ENCODE data around the gene KCP. TPM values are rescaled to one million over a fixed set of nuclear protein-coding genes. Genes with fewer than 3 reads are reported as not detected.
A peak's percentile ranks its signal among the peaks of the same experiment; 100 is the strongest.

KCP gene
- total RNA-seq, 4 donors from 2014 or later: 0.47 to 1.5 (median 0.87) TPM

DNA sequence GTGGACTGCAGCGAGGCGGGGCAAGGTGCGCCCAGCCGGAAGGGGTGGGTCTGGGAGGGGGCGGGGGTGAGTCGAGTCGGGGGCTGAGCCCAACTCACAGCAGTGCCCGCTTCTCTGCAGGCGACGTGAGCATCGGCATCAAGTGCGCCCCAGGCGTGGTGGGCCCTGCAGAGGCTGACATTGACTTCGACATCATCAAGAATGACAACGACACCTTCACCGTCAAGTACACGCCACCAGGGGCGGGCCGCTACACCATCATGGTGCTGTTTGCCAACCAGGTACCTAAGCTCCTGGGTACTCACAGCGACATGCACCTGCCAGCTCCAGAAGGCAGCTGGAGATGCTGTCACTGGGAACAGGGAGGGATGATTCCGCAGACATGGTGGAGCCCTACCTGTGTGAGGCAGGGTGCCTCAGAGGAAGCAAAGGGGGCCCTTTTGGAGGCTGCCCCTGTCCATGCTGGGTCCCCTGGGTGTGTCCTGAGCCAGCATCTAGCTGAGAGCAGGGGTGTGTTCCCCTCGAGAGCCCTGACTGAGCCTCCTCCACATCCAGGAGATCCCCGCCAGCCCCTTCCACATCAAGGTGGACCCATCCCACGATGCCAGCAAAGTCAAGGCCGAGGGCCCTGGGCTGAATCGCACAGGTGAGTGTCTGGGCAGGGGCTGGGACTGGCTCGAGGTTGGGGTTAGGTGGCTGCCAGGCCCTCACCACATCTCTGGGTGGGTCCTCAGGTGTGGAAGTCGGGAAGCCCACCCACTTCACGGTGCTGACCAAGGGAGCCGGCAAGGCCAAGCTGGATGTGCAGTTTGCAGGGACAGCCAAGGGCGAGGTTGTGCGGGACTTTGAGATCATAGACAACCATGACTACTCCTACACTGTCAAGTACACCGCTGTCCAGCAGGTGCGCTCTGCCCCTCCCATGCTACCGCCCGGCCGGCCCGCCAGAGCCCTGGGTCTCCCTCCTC, 67.6 kb downstream of the KCP start:
- no peaks in the 10 kb centered on the region for H3K9me3 ChIP-seq
- no peak for TF ChIP-seq POLR2A (IDR thresholded peaks at IDR 0.05)
- TF ChIP-seq, protein P1, sequence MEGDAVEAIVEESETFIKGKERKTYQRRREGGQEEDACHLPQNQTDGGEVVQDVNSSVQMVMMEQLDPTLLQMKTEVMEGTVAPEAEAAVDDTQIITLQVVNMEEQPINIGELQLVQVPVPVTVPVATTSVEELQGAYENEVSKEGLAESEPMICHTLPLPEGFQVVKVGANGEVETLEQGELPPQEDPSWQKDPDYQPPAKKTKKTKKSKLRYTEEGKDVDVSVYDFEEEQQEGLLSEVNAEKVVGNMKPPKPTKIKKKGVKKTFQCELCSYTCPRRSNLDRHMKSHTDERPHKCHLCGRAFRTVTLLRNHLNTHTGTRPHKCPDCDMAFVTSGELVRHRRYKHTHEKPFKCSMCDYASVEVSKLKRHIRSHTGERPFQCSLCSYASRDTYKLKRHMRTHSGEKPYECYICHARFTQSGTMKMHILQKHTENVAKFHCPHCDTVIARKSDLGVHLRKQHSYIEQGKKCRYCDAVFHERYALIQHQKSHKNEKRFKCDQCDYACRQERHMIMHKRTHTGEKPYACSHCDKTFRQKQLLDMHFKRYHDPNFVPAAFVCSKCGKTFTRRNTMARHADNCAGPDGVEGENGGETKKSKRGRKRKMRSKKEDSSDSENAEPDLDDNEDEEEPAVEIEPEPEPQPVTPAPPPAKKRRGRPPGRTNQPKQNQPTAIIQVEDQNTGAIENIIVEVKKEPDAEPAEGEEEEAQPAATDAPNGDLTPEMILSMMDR (IDR thresholded peaks at IDR 0.05): no peak
- no peak for DNase-seq
- no peak overlapping the region for H3K4me3 ChIP-seq
- 84 to 88% methylated on average over 11 to 21 of the region's 38 CpGs for WGBS, 2 donors
- intact Hi-C loops (cut with DNase I): no loop called here
- H3K4me1 ChIP-seq: peaks cover 0 to 15% (median 0%) of the 10 kb centered on the region in 3 donors
- no peaks in the 10 kb centered on the region for H3K27me3 ChIP-seq
- H3K27ac ChIP-seq: peak overlapping the region in 1 of 4 donors; percentile 49
- H3K36me3 ChIP-seq: peaks cover 0 to 85% (median 0%) of the 10 kb centered on the region in 3 donors

DNA sequence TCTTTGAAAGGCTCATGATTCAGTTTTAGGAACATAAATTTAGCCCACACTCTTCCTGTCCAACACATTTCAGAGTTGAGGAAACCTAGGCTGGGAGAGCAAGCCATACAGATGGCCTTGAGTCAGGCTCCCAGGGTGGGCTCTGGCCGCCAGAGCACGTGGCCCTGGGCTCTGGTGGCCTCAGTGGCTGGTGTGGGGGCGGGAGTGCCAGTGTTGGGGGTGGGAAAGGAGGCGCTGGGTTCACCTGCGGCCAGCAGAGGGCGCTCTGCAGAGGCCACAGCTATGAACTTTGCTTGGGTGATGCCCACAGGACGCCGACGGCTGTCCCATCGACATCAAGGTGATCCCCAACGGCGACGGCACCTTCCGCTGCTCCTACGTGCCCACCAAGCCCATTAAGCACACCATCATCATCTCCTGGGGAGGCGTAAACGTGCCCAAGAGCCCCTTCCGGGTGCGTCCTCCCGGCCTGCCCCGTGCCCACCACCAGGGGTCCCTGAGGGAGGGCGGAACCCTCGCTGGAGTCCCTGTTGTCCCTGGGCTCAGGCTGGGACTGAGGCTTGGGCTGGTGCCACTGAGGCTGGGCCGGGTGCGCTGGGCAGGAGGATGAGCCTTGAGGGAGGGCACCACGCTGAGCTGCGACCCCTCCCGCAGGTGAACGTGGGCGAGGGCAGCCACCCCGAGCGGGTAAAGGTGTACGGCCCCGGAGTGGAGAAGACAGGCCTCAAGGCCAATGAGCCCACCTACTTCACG, 68.4 kb downstream of the KCP start:
- intact Hi-C loops (cut with DNase I): no loop called here
- no peak overlapping the region for H3K4me3 ChIP-seq

DNA sequence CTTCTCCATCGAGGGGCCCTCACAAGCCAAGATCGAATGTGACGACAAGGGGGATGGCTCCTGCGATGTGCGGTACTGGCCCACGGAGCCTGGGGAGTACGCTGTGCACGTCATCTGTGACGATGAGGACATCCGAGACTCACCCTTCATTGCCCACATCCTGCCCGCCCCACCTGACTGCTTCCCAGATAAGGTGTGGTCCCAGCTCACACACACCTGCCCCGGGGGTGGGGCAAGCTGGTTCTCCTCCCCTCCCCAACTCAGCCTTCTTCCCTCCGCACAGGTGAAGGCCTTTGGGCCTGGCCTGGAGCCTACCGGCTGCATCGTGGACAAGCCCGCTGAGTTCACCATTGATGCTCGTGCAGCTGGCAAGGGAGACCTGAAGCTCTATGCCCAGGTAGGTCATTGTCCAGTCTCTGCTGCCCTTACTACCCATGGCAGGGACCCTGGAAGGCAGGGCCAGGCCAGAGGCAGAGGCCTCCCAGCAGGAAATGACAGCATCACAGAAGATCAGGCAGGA, 69.3 kb downstream of the KCP start:
- peaks cover 0 to 77% (median 0%) of the 10 kb centered on the region in 3 donors for H3K36me3 ChIP-seq
- no peak overlapping the region for H3K27ac ChIP-seq
- H3K4me3 ChIP-seq: no peak overlapping the region
- H3K4me1 ChIP-seq: peaks cover 0 to 22% (median 0%) of the 10 kb centered on the region in 3 donors
- DNase-seq: no peak
- WGBS, 2 donors: 66 to 79% methylated on average over 5 to 14 of the region's 17 CpGs
- H3K27me3 ChIP-seq: no peaks in the 10 kb centered on the region
- TF ChIP-seq POLR2A (IDR thresholded peaks at IDR 0.05): no peak
- TF ChIP-seq, protein P1 (IDR thresholded peaks at IDR 0.05): no peak
- no peaks in the 10 kb centered on the region for H3K9me3 ChIP-seq
- intact Hi-C loops (cut with DNase I): no loop called here

More for the DNA sequence above, 68.4 kb downstream of the KCP start:
- DNase-seq: no peak
- Histone ChIP-seq H3K9me3 (no peaks in the 10 kb centered on the region), H3K4me1 (peaks cover 0 to 15% (median 0%) of the 10 kb centered on the region in 3 donors), H3K36me3 (peaks cover 0 to 83% (median 0%) of the 10 kb centered on the region in 3 donors), H3K27me3 (no peaks in the 10 kb centered on the region), H3K27ac (peak overlapping the region in 2 of 4 donors; percentile 25 to 49)
- WGBS, 2 donors: 17% methylated on average over 6 of the region's 35 CpGs; no CpG with 5 or more reads in 1 of the 2 donors
- no peak for TF ChIP-seq POLR2A (IDR thresholded peaks at IDR 0.05)
- TF ChIP-seq, protein P1 (IDR thresholded peaks at IDR 0.05): peak; percentile 24 to 84 (median 55)

DNA sequence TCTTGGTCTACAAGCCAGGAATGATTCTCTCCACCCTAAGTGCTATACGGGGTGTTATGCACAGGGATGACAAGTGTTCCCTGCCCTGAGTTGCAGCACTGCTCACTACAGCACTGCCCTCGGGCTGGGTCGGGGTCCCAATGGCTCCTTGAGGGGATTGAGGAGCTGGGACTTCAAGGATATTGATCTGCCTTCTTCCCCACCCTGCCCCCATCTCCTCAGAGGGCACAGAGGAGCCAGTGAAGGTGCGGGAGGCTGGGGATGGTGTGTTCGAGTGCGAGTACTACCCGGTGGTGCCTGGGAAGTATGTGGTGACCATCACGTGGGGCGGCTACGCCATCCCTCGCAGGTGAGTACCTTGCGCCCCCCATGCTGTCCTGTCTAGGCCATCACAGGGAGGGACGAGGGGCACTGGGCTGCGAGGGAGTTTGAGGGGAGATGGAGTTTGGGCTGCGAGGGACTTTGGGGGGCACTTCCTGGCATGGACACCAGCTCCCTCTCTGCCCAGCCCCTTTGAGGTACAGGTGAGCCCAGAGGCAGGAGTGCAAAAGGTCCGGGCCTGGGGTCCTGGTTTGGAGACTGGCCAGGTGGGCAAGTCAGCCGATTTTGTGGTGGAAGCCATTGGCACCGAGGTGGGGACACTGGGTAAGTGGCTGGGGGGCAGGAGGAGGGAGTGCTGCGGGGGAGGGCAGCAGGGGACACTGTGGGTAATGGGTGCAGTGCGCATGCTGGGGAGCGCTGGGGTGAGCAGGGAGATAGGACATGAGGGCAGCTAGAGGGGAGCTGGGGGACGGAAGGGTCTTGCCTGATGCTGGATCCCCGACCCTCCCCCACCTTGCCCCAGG, 70.0 kb downstream of the KCP start:
- H3K36me3 ChIP-seq: peaks cover 0 to 71% (median 0%) of the 10 kb centered on the region in 3 donors
- no peak overlapping the region for H3K4me3 ChIP-seq
- DNase-seq: no peak
- no peak for TF ChIP-seq POLR2A (IDR thresholded peaks at IDR 0.05)
- TF ChIP-seq, protein P1 (IDR thresholded peaks at IDR 0.05): no peak
- intact Hi-C loops (cut with DNase I): no loop called here
- no peaks in the 10 kb centered on the region for H3K27me3 ChIP-seq
- no peaks in the 10 kb centered on the region for H3K9me3 ChIP-seq
- peaks cover 0 to 29% (median 0%) of the 10 kb centered on the region in 3 donors for H3K4me1 ChIP-seq
- WGBS, 2 donors: 84 to 89% methylated on average over 11 to 22 of the region's 23 CpGs
- no peak overlapping the region for H3K27ac ChIP-seq

Data from esophagus squamous epithelium (tissue), 5 donors.